Neural cell (in vitro differentiated cells): Measurements from ENCODE around the gene MERTK. TPM values are rescaled to one million over a fixed set of nuclear protein-coding genes. Genes with fewer than 3 reads are reported as not detected.

Source experiments
- H2AFZ ChIP-seq: fragments of 200-600, 300-800 bp; sonication (generic), shearing (Covaris generic); 2 replicates; pipeline ENCODE4 v1.6.0; 2014; ENCODE audit warnings: low read depth, mild to moderate bottlenecking, antibody characterized with exemption, low read length, moderate library complexity
- H3F3A ChIP-seq: fragments of 200-600 bp; shearing (Covaris generic); 2 replicates; pipeline ENCODE4 v1.6.1; 2016; ENCODE audit warnings: mild to moderate bottlenecking, moderate library complexity, mixed read lengths, antibody characterized with exemption, low read length; ENCODE audit not compliant: insufficient read depth, poor library complexity, severe bottlenecking
- H3K27ac ChIP-seq: fragments of 200-600, 300-800 bp; sonication (generic), shearing (Covaris generic); 2 replicates; pipeline ENCODE4 v1.5.1; 2014; ENCODE audit warnings: mild to moderate bottlenecking, low read length, moderate library complexity
- H3K27me3 ChIP-seq: fragments of 300-800, 200-600 bp; sonication (generic), shearing (Covaris generic); 2 replicates; pipeline ENCODE4 v1.6.0; 2014; ENCODE audit warnings: mild to moderate bottlenecking, low read depth, low read length, moderate library complexity; ENCODE audit not compliant: insufficient read depth
- H3K36me3 ChIP-seq: fragments of 300-800, 200-600 bp; sonication (generic), shearing (Covaris generic); 2 replicates; pipeline ENCODE4 v1.5.1; 2014; ENCODE audit warnings: mild to moderate bottlenecking, antibody characterized with exemption, low read length, moderate library complexity; ENCODE audit not compliant: insufficient read depth
- H3K4me2 ChIP-seq: fragments of 300-800, 200-600 bp; sonication (generic), shearing (Covaris generic); 2 replicates; pipeline ENCODE4 v1.6.0; 2014; ENCODE audit warnings: mild to moderate bottlenecking, low read length
- H3K4me3 ChIP-seq: fragments of 300-800, 200-600 bp; sonication (generic), shearing (Covaris generic); 2 replicates; pipeline ENCODE4 v1.5.1; 2014; ENCODE audit warnings: mild to moderate bottlenecking, low read length, moderate library complexity
- H3K79me2 ChIP-seq: fragments of 200-600 bp; shearing (Covaris generic); replicated peaks from 2 replicates; pipeline ENCODE4 v1.6.0; 2014; ENCODE audit warnings: mild to moderate bottlenecking, low read length, moderate library complexity; ENCODE audit not compliant: insufficient read depth
- H3K9ac ChIP-seq: fragments of 300-800, 200-600 bp; sonication (generic), shearing (Covaris generic); 2 replicates; pipeline ENCODE4 v1.6.1; 2016; ENCODE audit warnings: mild to moderate bottlenecking, low read length, mixed read lengths
- H3K9me2 ChIP-seq: fragments of 200-600 bp; shearing (Covaris generic); 2 replicates; pipeline ENCODE4 v1.6.1; 2016; ENCODE audit warnings: mild to moderate bottlenecking, low read length, mixed read lengths; ENCODE audit not compliant: insufficient read depth
- H3K9me3 ChIP-seq: fragments of 200-600, 300-800 bp; sonication (generic), shearing (Covaris generic); 2 replicates; pipeline ENCODE4 v1.6.1; 2016; ENCODE audit warnings: mild to moderate bottlenecking, mixed run types, low read length, moderate library complexity, mixed read lengths
- H4K20me1 ChIP-seq: fragments of 200-600 bp; shearing (Covaris generic); 2 replicates; pipeline ENCODE4 v1.6.1; 2016; ENCODE audit warnings: mild to moderate bottlenecking, mixed run types; ENCODE audit not compliant: insufficient read depth
- EP300 ChIP-seq: fragments of 450-650 bp; conservative IDR thresholded peaks from 2 replicates; pipeline ENCODE4 v1.6.1; 2014; ENCODE audit warnings: antibody characterized with exemption, mild to moderate bottlenecking, moderate library complexity; ENCODE audit not compliant: poor library complexity, severe bottlenecking
- EZH2 ChIP-seq: fragments of 200-600, 300-800 bp; shearing (Covaris generic), sonication (generic); IDR thresholded peaks from 2 replicates; pipeline ENCODE4 v1.6.1; 2014; ENCODE audit warnings: antibody characterized with exemption, low read length, borderline replicate concordance, mild to moderate bottlenecking; ENCODE audit not compliant: insufficient read depth, poor library complexity, severe bottlenecking
- MXI1 ChIP-seq: fragments of 450-650 bp; conservative IDR thresholded peaks from 2 replicates; pipeline ENCODE4 v1.6.1; 2014; ENCODE audit warnings: antibody characterized with exemption, mild to moderate bottlenecking; ENCODE audit not compliant: poor library complexity, severe bottlenecking
- POLR2AphosphoS5 ChIP-seq: IDR thresholded peaks from 2 replicates; pipeline ENCODE4 v1.6.1; 2012
- RAD21 ChIP-seq: fragments of 450-650 bp; conservative IDR thresholded peaks from 2 replicates; pipeline ENCODE4 v1.6.1; 2014; ENCODE audit warnings: antibody characterized with exemption, mild to moderate bottlenecking, moderate library complexity
- SMC3 ChIP-seq: fragments of 450-650 bp; conservative IDR thresholded peaks from 2 replicates; pipeline ENCODE4 v1.6.1; 2014; ENCODE audit warnings: antibody characterized with exemption, mild to moderate bottlenecking, moderate library complexity; ENCODE audit not compliant: poor library complexity
- TAF1 ChIP-seq: IDR thresholded peaks from 2 replicates; pipeline ENCODE4 v1.6.1; 2012; ENCODE audit warnings: low read depth
- polyA plus RNA-seq: library from polyadenylated mRNA; depleted of rRNA; stranded (reverse); fragments of >200 nt; gene quantifications from 2 replicates; pipeline ENCODE4 v1.2.3, GENCODE V29; 2014
- TF ChIP-seq, protein P1 (sequence below): fragments of 450-650 bp; IDR thresholded peaks from 2 replicates; pipeline ENCODE4 v1.5.1; 2014; ENCODE audit warnings: antibody characterized with exemption, mild to moderate bottlenecking, moderate library complexity; ENCODE audit not compliant: poor library complexity, severe bottlenecking
- TF ChIP-seq, protein P2 (sequence below): IDR thresholded peaks from 2 replicates; pipeline ENCODE4 v1.6.1; 2012; ENCODE audit warnings: borderline replicate concordance

The MERTK gene
- polyA plus RNA-seq, 1 donor from 2014 or later, result 0.53 TPM

DNA sequence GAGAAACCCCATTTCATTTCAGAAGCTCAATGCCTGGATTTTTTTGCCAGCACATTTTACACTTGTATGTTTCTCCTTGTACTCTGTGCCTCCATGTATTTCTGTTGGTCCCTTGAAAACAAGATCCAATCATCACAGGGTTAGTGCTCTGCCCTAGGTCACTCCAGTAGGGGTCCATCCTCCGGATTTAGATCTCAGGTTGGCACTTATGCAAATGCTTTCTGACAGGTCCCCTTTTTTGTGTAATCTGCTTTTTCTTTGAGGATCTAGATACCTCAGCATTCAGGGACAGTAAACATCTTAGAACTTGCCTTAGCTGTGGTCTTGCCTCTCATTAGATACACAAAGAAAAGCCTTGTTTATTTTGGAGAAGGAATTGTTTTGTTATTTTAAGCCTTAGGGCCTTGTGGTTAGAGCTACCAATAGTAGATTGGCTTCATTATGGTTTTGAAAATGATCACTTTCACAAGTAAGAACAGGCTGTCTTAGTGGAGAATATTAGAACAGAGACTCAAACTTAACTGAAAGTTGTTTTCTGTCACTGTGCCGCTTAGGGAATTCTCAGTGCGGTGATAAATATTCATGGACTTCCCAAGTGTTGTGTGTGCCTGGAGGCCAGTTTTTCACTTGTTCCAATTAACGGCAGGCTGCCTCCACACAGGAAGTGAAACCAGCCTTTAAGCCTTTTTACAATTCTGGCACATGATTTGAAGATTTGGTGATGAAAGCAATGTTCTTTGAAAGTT is 7.8 kb downstream of the MERTK start:
- Histone ChIP-seq H3K9me3 (no peaks in the 10 kb centered on the region), H4K20me1 (no peaks in the 10 kb centered on the region), H2AFZ (no peak overlapping the region), H3K9ac (no peak overlapping the region), H3K27me3 (no peaks in the 10 kb centered on the region), H3K27ac (no peak overlapping the region), H3K9me2 (no peaks in the 10 kb centered on the region), H3K79me2 (no peaks in the 10 kb centered on the region), H3F3A (no peaks in the 10 kb centered on the region), H3K4me2 (no peak overlapping the region), H3K36me3 (no peaks in the 10 kb centered on the region), H3K4me3 (no peak overlapping the region)
- TF ChIP-seq, protein P1, sequence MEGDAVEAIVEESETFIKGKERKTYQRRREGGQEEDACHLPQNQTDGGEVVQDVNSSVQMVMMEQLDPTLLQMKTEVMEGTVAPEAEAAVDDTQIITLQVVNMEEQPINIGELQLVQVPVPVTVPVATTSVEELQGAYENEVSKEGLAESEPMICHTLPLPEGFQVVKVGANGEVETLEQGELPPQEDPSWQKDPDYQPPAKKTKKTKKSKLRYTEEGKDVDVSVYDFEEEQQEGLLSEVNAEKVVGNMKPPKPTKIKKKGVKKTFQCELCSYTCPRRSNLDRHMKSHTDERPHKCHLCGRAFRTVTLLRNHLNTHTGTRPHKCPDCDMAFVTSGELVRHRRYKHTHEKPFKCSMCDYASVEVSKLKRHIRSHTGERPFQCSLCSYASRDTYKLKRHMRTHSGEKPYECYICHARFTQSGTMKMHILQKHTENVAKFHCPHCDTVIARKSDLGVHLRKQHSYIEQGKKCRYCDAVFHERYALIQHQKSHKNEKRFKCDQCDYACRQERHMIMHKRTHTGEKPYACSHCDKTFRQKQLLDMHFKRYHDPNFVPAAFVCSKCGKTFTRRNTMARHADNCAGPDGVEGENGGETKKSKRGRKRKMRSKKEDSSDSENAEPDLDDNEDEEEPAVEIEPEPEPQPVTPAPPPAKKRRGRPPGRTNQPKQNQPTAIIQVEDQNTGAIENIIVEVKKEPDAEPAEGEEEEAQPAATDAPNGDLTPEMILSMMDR, result no peak
- TF ChIP-seq RAD21 (no peak), TAF1 (no peak), EP300 (no peak), POLR2AphosphoS5 (no peak), SMC3 (no peak), EZH2 (no peak), MXI1 (no peak)
- TF ChIP-seq, protein P2, sequence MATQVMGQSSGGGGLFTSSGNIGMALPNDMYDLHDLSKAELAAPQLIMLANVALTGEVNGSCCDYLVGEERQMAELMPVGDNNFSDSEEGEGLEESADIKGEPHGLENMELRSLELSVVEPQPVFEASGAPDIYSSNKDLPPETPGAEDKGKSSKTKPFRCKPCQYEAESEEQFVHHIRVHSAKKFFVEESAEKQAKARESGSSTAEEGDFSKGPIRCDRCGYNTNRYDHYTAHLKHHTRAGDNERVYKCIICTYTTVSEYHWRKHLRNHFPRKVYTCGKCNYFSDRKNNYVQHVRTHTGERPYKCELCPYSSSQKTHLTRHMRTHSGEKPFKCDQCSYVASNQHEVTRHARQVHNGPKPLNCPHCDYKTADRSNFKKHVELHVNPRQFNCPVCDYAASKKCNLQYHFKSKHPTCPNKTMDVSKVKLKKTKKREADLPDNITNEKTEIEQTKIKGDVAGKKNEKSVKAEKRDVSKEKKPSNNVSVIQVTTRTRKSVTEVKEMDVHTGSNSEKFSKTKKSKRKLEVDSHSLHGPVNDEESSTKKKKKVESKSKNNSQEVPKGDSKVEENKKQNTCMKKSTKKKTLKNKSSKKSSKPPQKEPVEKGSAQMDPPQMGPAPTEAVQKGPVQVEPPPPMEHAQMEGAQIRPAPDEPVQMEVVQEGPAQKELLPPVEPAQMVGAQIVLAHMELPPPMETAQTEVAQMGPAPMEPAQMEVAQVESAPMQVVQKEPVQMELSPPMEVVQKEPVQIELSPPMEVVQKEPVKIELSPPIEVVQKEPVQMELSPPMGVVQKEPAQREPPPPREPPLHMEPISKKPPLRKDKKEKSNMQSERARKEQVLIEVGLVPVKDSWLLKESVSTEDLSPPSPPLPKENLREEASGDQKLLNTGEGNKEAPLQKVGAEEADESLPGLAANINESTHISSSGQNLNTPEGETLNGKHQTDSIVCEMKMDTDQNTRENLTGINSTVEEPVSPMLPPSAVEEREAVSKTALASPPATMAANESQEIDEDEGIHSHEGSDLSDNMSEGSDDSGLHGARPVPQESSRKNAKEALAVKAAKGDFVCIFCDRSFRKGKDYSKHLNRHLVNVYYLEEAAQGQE, result no peak

DNA sequence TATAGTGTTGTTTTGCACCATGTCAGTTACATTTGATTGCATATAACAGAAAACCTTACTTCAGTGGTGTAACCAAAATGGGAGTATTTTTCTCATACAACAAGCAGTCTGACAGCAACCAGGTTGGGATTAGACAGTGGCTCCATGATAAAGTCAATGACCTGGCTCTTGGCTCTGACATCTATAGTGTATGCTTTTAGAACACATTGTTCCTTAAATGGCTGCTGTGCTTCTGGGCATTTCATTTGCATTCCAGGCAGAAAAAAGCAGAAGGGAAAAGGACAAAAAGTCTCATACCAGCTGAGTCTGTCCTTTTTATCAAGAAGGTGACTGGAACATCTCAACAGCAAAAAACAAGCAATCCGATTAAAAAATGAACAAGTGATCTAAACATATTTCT is 10.2 kb downstream of the MERTK start:
- Histone ChIP-seq H3K9ac (no peak overlapping the region), H4K20me1 (no peaks in the 10 kb centered on the region), H2AFZ (no peak overlapping the region), H3K4me2 (no peak overlapping the region), H3K9me3 (no peaks in the 10 kb centered on the region), H3K9me2 (no peaks in the 10 kb centered on the region), H3F3A (no peaks in the 10 kb centered on the region), H3K36me3 (no peaks in the 10 kb centered on the region), H3K4me3 (no peak overlapping the region), H3K27me3 (no peaks in the 10 kb centered on the region), H3K27ac (no peak overlapping the region), H3K79me2 (no peaks in the 10 kb centered on the region)
- TF ChIP-seq SMC3, result no peak
- no peak for TF ChIP-seq TAF1
- TF ChIP-seq, protein P2, result no peak
- TF ChIP-seq, protein P1, result no peak
- TF ChIP-seq POLR2AphosphoS5, result no peak
- no peak for TF ChIP-seq MXI1
- TF ChIP-seq RAD21, result no peak
- no peak for TF ChIP-seq EP300
- no peak for TF ChIP-seq EZH2
